ENCODE measurements around the gene TMPRSS5. TPM values are rescaled to one million over a fixed set of nuclear protein-coding genes. Genes with fewer than 3 reads are reported as not detected.
"Not testable (repeated sequence)": the region's sequence is repeated elsewhere in the genome, so short reads cannot be mapped to it uniquely, and the experiment has no call there.

Gene TMPRSS5
- 0.92 TPM for total RNA-seq

DNA sequence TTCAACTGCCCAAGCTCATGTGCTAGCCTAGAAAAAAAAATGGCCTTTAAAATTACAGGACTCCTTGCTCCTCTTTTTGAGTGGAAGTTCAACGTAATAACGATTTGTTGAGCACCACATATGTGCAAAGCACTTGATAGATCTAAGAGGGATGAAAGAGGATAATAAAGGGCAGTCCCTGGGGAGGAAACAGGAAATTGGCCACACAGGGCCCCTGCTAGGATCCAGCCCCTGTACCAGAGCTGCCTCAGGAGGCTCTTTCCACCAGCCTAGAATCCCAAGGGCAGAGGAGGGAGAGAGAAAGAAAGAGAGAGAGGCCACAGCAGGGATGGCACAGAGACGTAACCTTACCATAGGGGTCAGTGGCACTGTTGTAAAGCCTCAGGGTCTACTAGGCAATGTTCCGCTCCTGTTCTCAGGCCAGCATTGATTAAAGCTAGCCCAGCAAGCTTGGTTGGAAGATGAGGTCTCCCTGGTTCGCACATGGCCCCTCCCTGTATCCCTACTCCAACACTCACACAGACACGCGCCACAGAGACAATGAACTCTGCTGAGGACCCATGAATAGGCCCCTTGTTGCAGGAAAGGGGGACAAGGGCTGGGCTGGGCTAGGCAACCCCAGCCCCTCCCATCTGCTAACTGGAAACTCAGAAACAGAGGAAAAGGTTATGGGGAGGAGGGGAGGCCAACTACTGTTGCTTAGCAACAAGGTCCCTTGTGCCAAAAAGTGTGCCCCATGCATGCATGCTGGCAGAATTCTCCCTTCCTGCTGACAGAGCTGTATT is at the start of gene TMPRSS5:
TSS of gene TMPRSS5 (minus strand) at position 438 of the 785 bp plus-strand sequence. CDS start at position 354, 84 bp downstream.
- peak; percentile 46 for DNase-seq

DNA sequence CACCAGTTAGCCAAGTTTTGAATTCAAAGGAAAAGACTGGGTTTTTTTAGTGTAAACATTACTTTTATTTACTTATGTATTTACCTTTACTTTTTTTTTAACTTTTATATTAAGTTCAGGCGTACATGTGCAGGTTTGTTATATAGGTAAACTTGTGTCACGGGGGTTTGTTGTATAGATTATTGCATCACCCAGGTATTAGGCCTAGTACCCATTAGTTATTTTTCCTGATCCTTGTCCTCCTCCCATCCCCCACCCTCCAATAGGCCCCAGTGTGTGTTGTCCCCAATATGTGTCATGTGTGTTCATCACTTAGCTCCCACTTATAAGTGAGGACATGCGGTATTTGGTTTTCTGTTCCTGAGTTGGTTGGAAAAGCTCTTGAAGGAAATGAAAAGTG is 46.8 kb upstream of the TMPRSS5 start:
- no peak for DNase-seq

DNA sequence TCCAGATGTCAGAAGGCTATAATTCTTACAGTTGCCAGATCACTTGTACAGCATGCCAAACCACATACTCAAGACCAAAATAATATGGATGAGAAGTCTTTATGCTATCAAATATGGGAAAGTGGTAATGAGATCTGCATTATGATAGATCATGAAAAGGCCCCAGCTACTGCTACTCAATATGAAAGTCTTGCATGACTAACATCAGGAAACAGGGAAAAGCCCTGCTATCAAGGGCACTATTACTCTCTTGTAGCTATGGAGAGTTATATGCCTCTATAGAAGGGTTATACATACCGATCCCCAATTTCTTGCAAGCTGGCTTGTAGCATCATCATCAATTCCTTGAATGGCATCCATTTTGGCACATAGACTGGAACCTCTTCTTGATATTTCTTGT is 30.2 kb upstream of the TMPRSS5 start:
- no peak for DNase-seq

DNA sequence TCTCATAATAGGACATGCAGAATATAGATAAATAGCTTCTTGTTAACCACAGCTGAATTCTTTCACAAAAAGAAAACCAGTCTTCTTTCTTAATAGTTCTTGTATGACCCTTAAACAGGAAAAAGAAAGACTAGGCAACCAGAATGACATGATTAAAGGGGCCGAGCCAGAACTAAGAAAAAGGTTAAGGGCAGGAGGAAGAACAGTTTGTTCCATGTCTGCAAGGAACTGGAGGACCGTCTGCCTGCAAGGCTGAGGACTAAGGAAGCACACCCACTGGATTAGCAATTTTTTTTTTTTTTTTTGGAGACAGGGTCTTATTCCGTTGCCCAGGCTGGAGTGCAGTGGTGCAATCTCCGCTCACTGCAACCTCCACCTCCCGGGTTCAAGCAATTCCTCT is 26.0 kb upstream of the TMPRSS5 start:
- DNase-seq = no peak

DNA sequence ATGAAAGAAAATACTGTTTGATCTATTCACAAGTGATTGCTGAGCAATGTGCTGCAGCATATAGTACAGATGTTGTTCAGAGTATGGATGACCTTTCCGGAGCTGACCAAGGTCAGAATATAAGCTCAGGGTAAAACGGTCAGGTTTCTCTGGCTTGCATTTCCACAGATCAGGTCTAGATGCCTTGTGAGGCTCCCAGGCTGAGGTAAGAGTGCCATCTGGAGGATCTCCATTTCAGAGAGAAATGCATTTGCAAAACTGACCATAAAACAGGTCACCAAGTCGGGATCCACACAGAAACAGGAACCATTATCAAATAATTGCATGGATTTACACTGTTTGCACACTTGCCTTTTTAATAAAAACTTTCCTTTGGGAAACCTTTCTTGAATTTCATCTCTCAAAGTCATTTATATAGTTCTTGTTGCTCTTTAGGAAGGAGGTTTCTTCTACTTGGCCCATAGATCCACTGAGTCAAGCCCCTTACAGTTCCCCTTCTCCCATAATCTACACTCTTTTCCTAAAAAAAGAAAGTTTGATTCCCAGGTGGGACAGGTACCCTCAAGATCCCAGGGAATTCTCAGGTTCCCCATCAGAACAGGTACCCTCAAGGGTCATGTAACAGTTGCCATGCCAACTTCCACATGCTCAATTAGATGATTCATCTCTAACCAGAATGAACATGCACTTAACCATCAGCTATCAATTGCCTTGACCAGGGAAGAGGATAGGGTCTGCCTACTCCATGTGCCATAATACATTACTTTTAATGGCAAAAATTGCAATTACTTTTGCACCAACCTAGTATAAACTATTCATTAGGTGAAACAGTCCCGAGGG is 25.0 kb upstream of the TMPRSS5 start:
- DNase-seq = peak; percentile 67

DNA sequence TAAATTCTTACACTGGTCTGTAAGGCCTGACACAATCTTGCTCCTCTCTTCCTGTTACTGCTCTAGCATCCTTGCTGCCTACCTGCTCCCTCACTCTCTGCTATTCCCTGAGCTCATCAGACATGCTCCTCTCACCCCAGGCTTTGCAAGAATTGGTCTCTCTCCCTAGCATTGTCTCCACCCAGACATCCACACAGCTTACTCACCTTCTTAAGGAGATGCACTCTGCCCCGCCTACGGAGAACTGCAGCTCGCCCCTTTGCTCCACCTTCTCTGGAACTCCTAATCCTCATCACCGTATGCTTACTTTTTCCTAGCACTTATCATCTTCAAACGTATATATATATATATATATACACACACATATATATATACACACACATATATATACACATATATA is 23.3 kb upstream of the TMPRSS5 start:
- no peak for DNase-seq

DNA sequence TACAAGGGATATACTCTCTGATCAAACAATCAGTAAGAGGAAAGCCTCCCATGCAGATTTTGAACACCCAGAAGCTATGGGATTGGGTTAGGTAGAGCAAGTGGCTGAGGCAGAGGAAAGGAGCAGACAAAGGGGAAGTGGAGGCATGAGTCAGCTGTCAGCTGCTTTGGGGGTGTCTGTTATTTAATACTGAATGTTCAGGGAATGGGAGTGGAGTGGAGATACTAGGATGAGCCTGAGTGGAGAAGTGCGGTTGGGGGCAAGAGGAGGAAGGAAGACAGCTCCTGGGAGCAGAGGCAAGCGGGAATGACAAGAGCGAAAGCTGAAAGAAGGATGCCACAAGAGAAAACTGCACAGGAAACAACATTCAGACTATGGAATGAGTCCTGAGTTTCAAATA is 22.7 kb upstream of the TMPRSS5 start:
- no peak for DNase-seq

DNA sequence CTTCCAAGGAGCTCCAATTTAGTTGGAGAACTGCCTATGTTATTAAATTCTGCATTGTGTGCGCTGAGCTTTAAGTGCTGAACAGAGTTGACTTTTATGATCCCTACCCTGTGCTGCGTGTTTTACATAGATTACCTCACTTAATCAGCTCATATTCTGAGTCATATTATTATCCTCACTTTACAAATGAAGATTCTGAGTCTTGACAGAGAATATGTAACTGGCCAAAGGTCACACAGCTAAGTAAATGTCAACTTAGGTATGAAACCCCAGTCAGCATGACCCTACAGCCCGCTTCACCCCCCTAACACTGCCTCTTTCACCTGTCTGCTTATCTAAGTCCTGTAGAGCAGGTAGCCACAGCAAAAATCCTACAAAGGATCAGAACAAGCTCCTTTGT is 19.8 kb upstream of the TMPRSS5 start:
- DNase-seq = no peak

DNA sequence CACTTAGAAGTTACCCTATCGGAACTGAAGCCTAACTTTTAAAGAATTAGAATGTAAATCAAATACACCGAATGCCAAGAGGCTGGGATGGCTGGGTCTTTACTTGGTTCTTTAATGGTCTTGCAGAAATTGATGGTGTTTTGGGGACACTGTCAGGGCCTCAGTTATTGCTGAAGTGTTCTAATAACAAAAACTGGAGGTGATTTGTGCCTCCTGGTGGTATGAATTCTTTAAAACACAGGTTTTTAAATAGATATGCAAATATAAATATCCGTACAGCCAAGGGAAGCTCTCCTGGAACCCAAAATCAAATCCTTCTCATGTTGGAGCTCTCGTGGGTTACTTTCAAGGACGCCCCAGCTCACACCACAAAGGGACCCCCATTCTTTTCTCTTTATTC is 19.3 kb upstream of the TMPRSS5 start:
- no peak for DNase-seq

DNA sequence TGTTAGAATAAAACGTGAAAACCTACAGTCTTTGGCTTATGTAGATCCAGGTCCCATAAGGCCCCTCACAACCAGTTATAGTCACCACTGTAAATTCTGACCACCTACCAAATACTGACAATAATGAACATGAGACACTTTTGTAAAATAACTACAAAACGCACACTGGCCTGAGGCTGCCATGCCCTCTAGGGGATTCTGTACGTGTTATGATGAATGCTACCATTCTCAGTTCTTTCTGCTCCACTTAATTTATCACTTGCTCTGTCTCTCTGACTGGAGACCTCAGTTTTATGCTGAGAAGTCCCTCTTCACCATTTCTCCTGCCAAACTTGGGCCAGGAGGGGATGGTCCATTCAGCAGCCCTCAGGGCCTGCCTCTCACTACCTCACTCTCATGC is 18.7 kb upstream of the TMPRSS5 start:
- DNase-seq = no peak

DNA sequence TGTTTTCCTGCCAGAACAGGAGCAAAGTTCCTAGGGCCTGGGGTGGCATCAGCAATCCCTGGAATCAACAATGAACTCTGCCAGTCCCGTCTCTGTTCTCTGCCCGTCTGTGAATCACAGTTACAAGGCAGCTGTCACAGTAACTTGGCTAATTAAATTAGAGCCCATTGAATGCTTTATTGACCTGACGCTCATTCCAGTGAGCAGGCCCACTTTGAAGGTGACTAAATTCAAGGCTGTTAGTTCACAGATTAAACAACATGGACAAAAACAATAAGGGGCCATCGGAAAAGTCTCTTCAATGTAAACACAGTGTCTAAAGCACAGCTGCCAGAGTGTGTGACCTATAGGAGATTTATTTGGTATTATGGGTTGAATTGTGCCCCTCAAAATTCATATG is 17.7 kb upstream of the TMPRSS5 start:
- no peak for DNase-seq

DNA sequence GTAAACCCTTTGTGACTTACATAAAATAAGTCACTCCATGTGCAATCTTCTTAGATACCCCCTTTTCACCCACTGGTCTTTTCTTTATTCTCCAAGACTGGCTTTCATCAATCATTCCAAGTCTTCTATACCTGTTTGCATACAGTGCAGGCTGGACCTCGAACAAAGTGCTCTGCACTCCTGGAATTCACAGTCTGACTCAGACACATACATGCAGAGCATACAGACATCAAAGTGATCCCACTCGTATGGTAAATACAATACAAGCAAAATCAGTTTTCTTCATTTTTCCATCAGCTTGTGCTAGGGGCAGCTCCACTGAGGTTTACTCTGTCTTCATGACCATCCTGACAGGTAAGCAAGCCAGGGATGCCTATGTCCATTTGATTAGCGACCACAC is 16.8 kb upstream of the TMPRSS5 start:
- no peak for DNase-seq

DNA sequence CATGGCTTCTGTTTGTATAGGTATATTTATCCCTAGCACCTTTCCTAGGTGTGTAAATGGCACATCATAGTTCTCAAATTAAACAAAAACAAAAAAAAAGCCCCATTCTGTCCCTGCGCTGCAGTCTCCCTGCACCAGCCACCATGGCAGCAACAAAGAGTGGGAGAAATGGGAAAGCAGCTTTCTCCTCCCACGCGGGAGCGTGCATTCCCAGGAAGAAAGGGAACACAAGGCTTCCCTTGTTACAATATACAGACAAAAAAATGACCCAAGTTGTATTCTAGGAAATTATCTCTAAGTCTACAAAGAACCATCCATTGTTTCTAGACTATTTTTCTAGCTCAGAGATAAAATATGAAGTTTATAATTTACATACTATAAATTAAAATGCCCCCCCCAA is 16.1 kb upstream of the TMPRSS5 start:
- no peak for DNase-seq

DNA sequence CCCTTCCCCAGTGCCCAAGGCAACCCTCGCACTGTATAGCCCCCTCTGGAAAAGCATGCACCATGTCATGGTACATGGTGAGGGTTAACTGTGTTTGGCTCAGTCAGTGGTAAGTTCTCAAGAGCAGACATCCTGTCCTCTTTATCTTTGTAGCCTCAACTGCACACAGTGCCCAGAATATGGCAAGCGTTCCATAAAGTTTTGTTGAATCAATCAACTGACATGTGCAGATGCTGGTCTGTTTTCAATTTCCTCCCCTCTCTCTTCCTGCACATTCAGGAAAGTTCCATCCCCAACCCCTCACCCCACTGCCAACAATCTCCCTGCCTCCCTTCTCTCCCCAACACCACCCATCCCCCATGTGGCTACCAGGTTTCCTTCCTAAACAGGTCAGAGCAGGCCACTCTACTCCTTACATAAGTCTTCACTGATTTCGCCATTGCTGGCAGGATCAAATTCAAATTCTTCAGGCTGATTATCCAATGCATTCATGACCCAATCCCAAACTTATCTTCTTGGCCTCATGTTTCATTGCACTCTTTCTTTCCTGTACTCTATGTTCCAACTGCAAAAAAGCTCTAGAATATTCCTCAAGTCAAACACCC is 15.5 kb upstream of the TMPRSS5 start:
- DNase-seq = no peak

DNA sequence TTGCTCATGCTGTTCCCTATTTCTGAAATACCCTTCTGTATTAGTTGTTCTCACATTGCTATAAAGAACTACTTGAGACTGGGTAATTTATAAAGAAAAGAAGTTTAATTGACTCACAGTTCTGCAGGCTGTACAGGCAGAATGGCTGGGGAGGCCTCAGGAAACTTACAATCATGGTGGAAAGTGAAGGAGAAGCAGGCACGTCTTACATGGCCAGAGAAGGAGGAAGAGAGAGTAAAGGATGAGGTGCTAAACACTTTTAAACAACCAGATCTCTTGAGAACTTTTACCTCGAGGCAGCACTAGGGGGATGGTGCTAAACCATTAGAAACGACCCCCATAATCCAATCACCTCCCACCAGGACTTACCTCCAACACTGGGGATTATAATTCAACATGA is 14.4 kb upstream of the TMPRSS5 start:
- DNase-seq = not testable (repeated sequence)

DNA sequence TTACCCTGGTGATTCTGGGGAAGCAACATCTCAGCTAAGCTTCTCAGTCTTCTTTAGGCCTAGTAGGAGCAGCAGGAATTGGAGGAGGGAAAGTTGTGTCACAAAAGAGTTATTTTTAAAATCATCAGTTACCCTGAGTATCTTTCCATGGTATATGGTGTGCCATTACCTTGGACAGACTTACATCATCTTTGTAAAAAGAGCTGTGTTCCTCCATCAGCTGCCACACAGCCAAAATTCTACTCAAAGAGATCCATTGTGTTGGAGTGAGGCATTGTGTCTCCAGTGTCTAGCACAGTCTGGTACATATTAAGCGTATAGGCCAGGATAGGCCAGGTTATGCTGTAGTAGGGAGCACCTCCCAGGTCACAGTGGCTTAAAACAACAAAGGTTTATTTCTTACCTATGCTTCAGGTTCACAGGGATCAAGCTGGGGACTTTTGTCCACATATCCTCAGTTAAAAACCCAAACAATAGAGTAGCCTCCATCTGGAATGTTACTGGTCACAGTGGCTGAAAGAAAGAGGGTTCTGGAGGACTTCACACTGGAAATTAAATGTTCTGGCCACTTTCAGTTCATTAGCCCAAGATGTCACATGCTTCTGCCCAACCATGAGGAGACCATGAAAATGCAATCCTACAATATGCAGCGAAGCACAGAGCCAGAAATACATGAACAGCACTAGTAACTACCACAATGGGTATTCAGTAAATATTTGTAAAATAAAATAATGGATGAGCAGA is 9.9 kb upstream of the TMPRSS5 start:
- no peak for DNase-seq

DNA sequence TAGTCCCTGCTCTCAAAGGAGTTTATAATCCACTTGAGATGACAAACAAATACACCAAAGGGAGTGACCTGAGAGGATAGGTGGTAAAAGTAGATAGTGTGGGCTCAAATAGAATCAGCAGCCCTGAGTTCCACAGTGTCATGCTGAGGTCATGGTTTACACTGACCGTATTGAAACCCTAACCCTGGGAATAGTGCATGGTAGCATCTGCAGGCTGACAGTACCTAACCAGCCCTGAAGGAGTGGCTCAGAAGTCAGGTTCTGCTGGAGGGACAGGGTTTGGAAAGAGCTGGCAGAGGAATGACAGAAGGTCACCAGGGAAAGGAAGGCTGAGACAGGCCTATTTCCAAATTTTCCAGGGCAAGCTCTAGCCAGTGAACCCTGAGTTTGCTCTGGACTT is 9.2 kb upstream of the TMPRSS5 start:
- no peak for DNase-seq

DNA sequence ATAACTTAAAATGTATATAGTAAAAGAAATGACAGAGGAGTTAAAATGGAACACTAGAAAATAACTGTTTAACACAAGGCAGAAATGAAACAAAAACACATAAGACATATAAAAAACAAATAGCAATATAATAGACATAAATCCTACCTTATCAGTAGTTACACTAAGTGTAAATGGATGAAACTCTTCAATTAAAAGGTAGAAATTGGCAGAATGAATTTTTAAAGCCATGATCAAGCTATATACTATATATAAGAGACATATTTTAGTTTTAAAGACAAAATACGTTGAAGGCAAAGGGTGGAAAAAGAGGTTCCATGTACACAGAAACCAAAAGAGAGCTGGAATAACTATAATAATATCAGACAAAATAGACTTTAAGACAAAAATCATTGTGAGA is 4.9 kb upstream of the TMPRSS5 start:
- DNase-seq = no peak

DNA sequence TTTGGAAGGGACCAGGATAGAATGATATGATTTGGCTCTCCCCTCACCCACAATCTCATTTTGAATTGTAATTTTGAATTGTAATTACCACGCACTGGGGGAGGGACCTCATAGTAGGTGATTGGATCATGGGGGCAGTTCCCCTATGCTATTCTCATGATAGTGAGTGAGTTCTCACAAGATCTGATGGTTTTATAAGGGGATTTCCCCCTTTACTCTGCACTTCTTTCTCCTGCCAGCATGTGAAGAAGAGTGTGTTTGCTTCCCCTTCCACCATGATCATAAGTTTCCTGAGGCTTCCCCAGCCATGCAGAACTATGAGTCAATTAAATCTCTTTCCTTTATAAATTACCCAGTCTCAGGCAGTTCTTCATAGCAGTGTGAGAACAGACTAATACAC is 2.6 kb downstream of the TMPRSS5 start:
- DNase-seq = not testable (repeated sequence)

DNA sequence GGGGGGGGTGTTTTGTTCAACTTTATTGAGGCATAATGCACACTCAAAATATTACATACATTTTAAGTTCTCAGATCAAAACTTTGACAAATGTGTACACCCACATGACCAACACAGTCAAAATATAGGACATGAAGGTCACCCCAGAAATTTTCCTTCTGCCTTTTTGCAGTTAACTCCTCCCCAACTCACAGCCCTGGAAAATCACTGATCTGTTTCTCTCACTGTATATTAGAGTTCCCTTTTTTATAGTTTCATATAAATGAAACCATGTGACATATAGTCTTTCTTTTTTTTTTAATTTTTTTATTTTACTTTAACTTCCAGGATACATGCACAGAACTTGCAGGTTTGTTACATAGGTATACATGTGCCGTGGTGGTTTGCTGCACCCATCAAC is 4.6 kb downstream of the TMPRSS5 start:
- no peak for DNase-seq

DNA sequence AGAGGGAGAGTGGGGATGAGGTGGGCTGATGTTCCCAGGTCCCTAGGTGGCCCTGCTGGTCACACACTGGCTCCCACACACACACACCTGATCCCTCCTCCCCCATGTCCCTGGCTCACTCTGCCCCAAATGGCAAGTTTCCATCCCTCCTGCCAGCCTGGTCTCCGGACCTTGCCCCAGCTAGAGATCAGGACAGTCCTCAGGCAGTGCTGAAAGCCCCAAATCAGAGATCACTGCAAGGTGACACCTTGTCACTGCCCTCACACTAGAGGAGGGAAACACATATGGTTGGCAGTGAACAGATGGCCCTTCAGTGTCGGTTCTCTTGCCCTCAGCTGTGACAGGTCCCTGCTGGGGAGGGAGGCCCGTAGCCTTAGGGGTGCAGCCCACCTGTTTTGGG is 7.6 kb downstream of the TMPRSS5 start:
- no peak for DNase-seq

DNA sequence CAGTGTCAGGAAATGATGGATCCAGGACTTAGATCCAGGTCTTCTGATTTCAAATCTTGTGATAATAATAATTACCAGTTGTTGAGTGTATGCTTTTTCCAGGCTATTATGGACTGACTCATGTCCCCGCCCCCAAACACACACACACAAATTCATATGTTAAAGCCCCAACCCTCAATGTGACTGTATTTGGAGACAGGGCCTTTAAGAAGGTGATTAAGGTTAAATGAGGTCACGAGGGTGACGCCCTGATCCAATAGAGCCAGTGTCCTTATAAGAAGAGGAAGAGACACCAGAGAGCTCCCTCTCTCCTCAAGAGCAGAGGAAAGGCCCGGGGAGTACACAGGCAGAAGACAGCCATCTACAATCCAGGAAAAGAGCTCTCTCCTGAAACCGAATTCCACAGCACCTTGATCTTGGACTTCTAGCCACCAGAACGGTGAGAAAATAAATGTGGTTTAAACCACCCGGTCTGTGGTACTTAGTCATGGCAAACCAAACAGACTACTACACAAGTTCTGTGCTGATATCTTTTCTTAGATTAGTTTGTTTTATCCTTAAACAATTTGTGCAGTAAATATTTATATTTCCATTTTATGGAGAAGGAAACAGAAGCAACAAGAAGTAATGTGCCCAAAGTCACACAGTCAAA is 8.2 kb downstream of the TMPRSS5 start:
- DNase-seq = no peak

Data from tongue (tissue), 2 donors.